Measurements from ENCODE around the gene ZNF667.

Gene ZNF667

DNA sequence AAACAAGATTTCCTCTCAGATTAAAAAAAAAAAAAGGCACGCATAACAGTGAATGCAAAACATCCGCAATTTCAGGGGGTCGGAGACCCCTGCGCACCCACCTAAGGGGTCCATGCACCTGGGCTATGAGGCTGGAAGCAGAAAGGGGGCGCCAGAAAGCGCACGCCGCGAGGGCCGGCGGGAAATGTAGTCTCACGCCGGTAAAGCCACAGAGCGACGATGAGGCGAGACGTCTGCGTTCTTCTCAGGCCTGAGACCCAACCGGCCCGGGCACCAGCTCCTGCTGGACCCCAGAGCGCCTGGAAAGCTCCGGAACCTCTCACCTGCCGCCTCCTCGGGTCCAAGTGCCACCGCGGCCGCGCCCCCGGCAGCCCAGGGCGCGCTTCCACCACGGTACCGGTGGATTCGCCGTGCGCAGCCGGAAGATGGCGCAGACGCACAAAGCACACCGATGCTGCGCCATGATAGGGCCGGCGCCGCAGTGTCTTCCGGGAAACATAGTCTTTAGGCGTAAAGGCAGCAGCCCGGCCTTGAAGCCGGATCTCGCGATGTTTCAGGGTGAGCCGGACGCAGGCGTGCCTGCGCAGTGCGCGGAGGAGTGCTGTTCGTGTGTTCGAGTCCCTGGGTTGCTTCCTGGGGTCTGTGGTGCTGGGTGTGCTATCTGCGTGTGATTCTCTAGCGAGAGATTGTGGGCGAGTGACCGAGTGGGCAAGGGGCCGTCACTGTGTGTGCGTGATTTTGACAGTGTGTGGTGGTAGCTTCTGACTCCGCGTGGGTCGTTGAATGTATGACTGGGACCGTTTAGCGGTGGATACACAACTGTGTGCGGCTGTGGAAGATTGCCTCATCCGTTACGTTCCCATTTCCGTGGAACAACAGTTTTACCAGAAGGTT is 83.8 kb downstream of the ZNF667 start, which contains the start of gene ZNF582:
Gene ZNF582 (minus strand): TSS at position 416 of the 894 bp plus-strand sequence. CDS start 1,782 bp downstream, outside the sequence.
- peak; percentile 96 for DNase-seq (ENCODE audit: low spot score)

All from COLO829 (cell line).